Measurements from ENCODE around the gene SUFU. TPM values are rescaled to one million over a fixed set of nuclear protein-coding genes. Genes with fewer than 3 reads are reported as not detected.

The SUFU gene
- total RNA-seq, 1 donor from 2014 or later = 0.79 TPM

DNA sequence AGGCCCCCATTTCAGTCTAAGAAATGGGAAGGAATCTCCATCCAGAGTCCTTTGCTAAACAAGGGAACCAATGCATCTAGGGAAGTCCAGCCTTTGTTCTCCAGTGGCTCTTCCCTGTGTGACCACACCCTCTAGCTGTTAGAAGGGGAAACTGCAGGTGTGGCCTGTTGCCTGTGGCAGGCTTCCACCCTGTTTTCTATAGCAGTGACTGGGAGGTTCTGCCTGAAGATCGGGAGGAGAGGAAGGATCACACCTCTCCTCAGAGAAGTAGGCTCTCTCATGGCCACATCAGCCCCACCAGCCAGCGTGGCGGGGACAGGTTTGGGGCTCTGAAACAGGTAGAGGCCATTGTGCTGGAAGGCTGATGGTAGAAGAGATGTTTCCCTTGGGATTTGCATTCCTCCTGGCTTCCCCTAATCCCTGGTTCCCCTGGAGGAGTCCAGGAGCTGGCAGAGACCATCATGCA is 92.8 kb downstream of the SUFU start:
- Histone ChIP-seq H3K4me3 (ENCODE audit: low read depth, low read length) (no peak overlapping the region), H3K36me3 (ENCODE audit: control insufficient read depth, insufficient read depth, low read length) (peaks cover 10% of the 10 kb centered on the region), H3K27me3 (ENCODE audit: control insufficient read depth, insufficient read depth, low read length) (no peaks in the 10 kb centered on the region)
- DNase-seq (ENCODE audit: low read depth) (peak; percentile 60), FAIRE-seq (no peak)
- peak; percentile 93 for TF ChIP-seq CTCF (IDR thresholded peaks at IDR 0.05; ENCODE audit: insufficient read depth, low read length, severe bottlenecking)

DNA sequence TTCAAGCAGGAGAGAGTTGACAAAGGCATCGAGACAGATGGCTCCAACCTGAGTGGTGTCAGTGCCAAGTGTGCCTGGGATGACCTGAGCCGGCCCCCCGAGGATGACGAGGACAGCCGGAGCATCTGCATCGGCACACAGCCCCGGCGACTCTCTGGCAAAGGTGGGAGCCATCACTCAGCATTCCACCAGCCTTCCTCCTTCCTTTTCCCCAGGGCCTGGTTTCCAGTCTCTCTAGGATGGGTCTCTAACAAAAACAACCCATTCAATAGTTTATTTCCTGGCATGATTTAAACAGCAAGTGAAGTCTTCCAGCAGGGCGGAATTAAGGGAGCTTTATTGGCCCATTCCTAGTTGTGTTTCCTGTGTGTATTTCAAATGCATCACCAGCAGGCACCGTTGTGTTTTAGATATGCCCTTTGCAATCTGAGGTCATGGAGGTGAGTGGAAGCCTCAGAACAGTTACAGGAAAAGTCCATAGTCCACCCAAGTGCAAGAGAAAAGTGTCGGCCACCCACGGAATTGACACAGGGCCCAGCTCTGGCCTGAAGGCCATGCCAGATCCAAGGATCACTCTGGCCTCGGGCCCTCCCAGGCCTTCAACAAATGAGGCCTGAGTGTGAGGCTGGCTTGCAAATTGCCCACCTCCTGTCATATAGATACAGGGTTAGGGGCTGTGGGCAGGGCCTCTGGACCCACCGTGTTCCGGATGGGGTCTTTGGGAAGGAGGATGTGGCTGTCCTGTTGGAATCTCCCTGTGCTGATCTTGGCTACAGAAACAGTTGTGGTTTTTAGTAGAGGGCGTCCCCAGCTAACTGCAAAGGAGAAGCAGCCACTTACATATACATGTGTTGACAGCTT is 93.6 kb downstream of the SUFU start:
- FAIRE-seq = no peak
- H3K4me3 ChIP-seq (ENCODE audit: low read depth, low read length) = no peak overlapping the region
- no peaks in the 10 kb centered on the region for H3K27me3 ChIP-seq (ENCODE audit: control insufficient read depth, insufficient read depth, low read length)
- no peak for DNase-seq (ENCODE audit: low read depth)
- peaks cover 10% of the 10 kb centered on the region for H3K36me3 ChIP-seq (ENCODE audit: control insufficient read depth, insufficient read depth, low read length)
- no peak for TF ChIP-seq CTCF (IDR thresholded peaks at IDR 0.05; ENCODE audit: insufficient read depth, low read length, severe bottlenecking)

DNA sequence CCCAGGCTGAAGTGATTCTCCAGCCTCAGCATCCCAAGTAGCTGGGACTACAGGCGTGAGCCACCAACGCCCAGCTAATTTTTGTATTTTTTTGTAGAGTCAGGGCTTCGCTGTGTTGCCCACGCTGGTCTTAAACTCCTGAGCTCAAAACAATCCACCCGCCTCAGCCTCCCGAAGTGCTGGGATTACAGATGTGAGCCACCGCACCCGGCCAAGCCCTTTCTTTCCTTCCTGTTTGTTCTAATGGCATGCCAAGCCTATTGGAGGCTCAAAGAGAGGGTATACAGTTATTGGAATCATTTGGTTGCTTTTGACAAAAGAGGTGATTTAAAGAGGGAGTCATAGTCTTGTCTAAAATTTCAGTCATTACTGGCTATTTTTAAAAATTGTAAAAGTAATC is 94.5 kb downstream of the SUFU start:
- H3K36me3 ChIP-seq (ENCODE audit: control insufficient read depth, insufficient read depth, low read length) = peaks cover 10% of the 10 kb centered on the region
- no peaks in the 10 kb centered on the region for H3K27me3 ChIP-seq (ENCODE audit: control insufficient read depth, insufficient read depth, low read length)
- no peak overlapping the region for H3K4me3 ChIP-seq (ENCODE audit: low read depth, low read length)
- FAIRE-seq (no peak), DNase-seq (ENCODE audit: low read depth) (no peak)
- TF ChIP-seq CTCF (IDR thresholded peaks at IDR 0.05; ENCODE audit: insufficient read depth, low read length, severe bottlenecking) = no peak

DNA sequence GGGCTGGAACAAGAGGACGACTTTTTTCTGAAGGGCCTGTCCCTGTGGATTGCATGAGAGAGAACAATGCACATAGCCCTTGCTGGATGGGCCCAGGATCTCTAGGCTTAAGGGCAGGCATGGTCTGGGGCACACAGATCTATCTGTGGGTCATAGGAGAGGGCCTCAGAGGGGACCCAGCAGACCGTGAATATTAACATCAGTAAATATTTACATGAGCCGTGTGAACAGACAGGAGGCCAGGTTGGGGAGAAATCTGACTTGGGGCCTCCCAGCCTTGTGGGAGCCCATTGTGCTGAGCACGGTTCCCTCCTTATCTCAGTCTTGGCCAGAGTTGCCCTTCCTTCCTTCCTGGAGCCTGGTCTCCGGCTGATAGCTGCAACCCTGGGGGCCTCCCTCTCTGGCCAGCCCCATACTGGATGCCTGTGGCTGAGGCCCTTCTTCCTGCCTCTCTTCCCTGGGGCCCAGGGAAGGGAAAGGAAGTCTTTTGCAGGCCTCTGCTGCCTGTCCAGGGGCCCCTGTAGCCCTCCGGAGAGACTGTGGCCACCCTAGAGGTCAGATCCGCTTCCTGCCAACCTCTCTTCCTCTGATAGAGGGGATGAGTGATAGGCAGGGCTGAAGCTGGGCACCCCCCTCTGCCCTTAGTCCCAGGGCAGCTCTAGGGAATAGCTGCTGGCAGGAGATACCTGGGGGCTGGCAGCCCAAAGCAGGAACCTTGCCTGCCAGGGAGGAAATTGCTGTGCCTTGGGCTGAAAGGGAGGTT is 96.0 kb downstream of the SUFU start:
- Histone ChIP-seq H3K36me3 (ENCODE audit: control insufficient read depth, insufficient read depth, low read length) (peaks cover 5% of the 10 kb centered on the region), H3K4me3 (ENCODE audit: low read depth, low read length) (no peak overlapping the region), H3K27me3 (ENCODE audit: control insufficient read depth, insufficient read depth, low read length) (no peaks in the 10 kb centered on the region)
- TF ChIP-seq CTCF (IDR thresholded peaks at IDR 0.05; ENCODE audit: insufficient read depth, low read length, severe bottlenecking) = no peak
- FAIRE-seq (no peak), DNase-seq (ENCODE audit: low read depth) (no peak)

DNA sequence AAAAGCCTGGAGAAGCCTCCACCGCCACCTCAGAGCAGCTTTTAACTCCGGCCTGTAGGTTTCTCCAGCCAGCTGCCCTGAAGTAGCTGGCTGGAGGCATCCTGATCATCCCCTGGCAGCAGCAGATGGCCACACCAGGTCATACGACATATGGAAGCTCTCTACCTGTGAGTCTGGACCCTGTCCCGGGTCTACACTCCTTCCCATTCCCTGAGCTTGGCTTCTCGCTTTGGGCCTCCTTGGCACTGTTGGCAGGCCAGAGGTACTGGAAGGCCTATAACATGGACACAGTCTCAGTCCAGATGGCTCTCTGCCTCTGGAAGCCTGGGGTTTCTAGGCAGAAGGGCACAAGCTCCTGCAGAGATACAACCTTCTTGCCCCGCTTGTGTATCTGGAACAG is 97.0 kb downstream of the SUFU start:
- TF ChIP-seq CTCF (IDR thresholded peaks at IDR 0.05; ENCODE audit: insufficient read depth, low read length, severe bottlenecking) = no peak
- no peak for FAIRE-seq

More for the DNA sequence above, 97.0 kb downstream of the SUFU start:
- no peaks in the 10 kb centered on the region for H3K27me3 ChIP-seq (ENCODE audit: control insufficient read depth, insufficient read depth, low read length)
- H3K36me3 ChIP-seq (ENCODE audit: control insufficient read depth, insufficient read depth, low read length) = peaks cover 5% of the 10 kb centered on the region
- no peak overlapping the region for H3K4me3 ChIP-seq (ENCODE audit: low read depth, low read length)
- no peak for DNase-seq (ENCODE audit: low read depth)

Data from bronchial epithelial cell (primary cell).